Daoy (cell line): ENCODE results near the gene BRMS1. TPM values are rescaled to one million over a fixed set of nuclear protein-coding genes. Genes with fewer than 3 reads are reported as not detected.

ENCODE experiments used
- DNase-seq: peaks from one replicate; pipeline ENCODE4 v3.0.0-alpha.2; 2015; ENCODE audit warnings: low read depth
- total RNA-seq: library from RNA; depleted of rRNA; stranded (reverse); fragments of >200 nt; shearing (Covaris generic); gene quantifications from 2 replicates; pipeline ENCODE4 v1.2.3, GENCODE V29; 2014

Gene BRMS1
- total RNA-seq, 1 experiment from 2014 or later: 111 TPM

DNA sequence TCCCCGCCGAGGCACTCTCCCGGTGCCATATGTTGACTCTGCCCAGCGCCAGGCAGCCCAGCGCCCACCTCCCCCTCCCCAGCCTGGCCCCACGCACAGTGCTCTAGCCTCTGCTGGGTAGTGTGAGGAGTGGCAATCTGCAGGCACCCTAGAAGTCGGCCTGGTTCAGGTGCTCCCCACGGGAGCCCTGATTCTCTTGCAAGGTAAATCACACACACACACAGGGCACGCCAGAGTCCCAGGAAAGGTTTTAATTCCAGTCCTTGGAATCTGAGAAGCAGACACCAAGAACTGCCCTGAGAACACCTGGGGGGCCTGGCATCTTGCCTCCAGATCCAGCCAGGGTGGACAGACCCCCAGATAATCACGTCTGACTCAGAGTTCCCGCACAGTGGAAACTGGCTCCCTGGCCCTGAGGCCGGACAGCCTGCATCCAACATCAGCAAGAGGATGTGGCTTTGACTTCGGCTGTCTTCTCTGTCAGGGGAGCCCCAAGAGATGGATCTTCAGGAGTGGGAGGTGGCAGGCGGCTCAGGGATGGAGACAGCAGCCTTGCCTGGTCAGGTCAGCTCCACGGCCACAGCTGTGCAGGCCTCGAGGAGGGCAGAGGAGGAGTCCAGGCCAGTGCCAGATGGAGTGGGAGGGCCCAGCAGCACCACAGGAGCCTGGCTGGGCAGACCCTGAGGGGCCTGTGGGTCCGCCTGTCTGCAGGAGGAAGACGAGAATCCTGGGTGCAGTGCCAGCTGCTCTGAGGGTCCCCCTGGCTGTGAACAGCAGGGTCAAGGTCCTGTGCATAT is 7.6 kb downstream of the BRMS1 start:
- peak; percentile 39 for DNase-seq

GRCh38 chr11:66336234-66337102 is 8.4 kb downstream of the BRMS1 start, which contains the start of gene RIN1:
RIN1 (minus strand) TSS chr11:66336434; CDS start chr11:66336402, 32 bp downstream.
- peak; percentile 93 for DNase-seq

DNA sequence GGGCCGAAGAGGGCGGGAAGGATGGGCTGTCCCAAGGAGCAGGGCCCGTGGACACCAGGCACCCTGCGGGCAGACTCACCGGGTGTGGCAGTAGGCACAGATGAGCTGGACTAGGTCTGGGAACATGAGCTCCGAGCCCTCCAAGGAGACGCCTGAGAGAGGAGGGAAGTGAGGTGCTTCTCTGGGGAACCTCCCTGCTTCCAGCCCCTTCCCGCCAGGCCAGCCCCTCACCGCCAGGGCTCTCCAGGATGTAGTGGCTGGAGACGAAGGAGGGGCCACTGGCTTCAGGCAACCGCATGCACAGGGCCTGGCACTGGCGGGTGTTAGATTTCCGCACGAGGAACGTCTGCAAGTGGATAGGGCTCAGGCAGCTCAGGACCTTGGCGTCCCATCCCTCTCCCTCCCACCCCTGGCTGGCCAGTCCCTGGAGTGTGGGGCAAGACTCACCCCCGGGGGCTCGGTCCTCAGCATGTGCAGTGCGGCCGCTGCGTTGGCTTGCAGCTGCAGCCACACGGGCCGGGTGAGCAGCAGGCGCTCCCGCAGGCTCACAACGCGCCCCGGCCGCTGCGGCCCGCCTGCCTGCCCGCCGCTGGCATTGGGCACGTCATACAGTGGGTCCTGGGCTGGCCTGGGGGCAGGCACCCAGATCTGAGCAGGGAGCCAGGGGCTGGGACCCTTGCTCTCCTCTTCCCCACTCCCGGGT is 9.2 kb downstream of the BRMS1 start:
- peak; percentile 77 for DNase-seq

GRCh38 chr11:66334605-66335442 is 10.1 kb downstream of the BRMS1 start:
- DNase-seq: no peak

DNA sequence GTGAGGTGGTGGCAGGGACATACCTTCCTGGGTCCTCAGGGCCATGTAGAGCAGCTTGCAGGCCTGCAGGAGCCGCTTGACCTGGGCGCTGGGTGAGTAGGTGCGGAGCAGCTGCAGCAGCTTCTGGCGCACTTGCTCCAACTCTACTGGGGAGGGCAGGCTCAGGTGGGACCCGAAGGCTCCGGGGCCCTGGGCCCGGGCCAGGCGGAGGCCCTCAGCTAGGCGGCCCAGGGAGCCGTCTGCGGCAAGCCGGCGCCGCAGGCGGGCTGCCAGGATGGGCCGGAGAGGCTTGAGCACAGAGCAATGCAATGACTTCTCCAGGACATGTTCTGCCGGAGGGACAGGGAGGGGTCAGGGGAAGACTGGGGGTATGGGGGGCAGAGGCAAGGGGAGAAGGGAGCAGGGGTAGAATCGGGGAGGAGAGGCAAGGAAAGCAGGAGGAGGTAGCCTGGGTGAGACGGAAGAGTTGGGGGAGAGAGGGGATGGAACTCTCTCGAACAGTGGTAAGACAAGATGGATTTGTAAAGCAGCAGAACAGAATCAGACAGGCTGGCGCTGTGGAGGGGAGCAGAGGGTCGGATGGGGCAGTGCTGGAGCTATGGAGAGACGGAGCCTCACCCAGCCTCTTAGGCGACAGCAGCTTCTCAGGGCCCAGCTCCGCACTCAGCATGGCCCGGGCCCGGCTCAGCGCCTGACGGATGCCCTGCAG is 10.9 kb downstream of the BRMS1 start:
- no peak for DNase-seq

DNA sequence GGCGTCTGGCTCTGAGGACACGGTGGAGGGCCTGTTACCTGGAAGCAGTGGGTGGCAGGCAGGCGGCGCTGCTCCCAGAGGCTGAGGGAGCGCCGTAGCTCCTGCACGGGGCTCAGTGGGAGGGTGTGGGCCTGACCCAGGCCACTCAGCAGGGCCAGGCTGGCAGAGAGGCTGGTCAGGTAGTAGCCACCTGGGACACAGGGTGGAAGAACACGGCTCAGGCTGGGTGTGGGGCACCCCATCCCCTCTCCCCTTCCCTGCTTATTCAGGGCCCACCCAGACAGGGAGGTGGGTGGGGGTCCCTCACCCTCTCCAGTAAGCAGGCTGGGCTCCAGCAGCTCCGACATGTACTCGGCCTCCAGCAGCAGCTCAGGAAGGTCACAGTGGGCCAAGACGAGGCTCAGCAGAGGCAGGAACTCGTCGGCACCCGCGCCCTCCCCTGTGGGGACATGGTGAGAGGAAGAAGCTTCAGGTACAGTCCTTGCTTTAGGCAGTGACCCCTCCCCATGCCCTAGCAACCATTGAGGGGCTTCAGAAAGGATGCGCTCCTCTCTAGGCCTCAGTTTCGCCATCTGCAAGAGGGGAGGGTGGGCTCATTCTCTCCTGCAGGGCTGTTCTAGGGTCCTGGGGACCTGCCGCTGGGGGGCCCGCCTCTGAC is 11.6 kb downstream of the BRMS1 start:
- no peak for DNase-seq

GRCh38 chr11:66332371-66333219 is 12.3 kb downstream of the BRMS1 start:
- no peak for DNase-seq

GRCh38 chr11:66331542-66332370 is 13.1 kb downstream of the BRMS1 start:
- no peak for DNase-seq

DNA sequence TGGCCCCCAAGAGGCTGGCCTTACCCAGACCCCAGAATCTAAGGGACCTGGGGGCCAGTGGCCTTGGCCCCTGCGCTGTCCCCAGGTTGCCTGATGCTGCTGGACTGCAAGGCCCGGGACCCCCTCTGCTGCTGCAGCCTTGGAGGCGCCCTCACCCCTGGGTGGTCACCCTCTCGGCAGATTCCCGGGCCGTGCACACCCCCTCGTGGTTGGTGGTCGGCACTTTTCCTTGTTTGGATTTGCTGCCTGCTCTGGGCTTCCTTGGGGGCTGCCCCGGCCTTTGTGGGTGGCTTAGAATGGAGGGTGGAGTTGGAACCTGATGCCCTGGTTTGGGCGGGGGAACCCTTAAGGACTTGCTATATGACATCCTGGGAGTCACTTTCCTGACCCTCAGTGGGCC is 14.0 kb downstream of the BRMS1 start:
- DNase-seq: no peak

GRCh38 chr11:66329165-66329673 is 15.7 kb downstream of the BRMS1 start:
- DNase-seq: no peak

GRCh38 chr11:66328302-66329144 is 16.4 kb downstream of the BRMS1 start:
- DNase-seq: peak; percentile 80

DNA sequence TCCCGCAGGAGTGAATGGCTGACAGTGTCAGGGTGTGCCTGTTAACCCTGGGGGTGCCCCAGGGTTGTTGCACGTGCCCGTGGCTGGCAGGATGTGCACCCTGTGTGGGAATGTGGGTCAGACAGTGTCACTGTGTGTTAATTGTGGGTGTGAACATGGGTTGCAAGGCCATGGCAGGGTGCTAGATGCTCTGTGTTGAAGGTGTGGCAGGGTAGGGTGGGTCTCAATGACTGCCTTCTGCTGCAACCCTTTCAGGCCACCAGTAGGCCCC is 16.9 kb downstream of the BRMS1 start:
- DNase-seq: peak; percentile 27

- peak; percentile 79 for DNase-seq
These were observed 17.5 kb downstream of the BRMS1 start for GRCh38 chr11:66327171-66328030.

GRCh38 chr11:66326261-66327111 is 18.4 kb downstream of the BRMS1 start:
- DNase-seq: peak; percentile 49

DNA sequence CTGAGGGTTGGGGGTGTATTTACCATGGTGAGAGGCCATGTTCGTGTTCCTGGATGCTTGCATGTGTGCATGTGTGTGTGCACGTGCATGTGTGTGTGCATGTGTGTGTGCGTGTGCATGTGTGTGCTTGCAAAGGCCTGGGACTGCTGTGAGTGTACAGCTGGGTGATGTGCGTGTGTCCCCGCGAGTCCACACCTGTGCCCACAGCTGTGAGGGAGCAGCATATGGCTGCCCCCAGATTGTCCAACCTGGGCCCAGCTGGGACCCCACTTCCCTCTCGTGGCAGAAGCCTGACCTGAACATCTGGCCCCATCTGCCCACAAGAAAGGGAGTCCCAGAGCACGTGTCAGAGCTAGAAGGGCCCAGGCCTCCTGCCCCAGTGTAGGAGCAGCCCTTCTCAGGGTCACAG is 19.6 kb downstream of the BRMS1 start:
- DNase-seq: no peak
